IMR-90 (cell line): ENCODE measurements around the gene TIPIN.

Experiments used
- ELK1 ChIP-seq: fragments of 150-350 bp; IDR thresholded peaks from 2 replicates; pipeline ENCODE4 v1.6.1; 2016; ENCODE audit warnings: low read depth, mild to moderate bottlenecking, low read length, moderate library complexity, borderline replicate concordance
- MXI1 ChIP-seq: IDR thresholded peaks from 2 replicates; pipeline ENCODE4 v1.6.1; 2012; ENCODE audit warnings: low read depth, mild to moderate bottlenecking, low read length, moderate library complexity, borderline replicate concordance
- POLR2A ChIP-seq: IDR thresholded peaks from 2 replicates; pipeline ENCODE4 v1.6.1; 2012; ENCODE audit warnings: mild to moderate bottlenecking, low read depth, low read length
- USF2 ChIP-seq: fragments of 150-350 bp; IDR thresholded peaks from 2 replicates; pipeline ENCODE4 v1.6.1; 2017; ENCODE audit warnings: mild to moderate bottlenecking, antibody characterized with exemption, low read length, low read depth
- TF ChIP-seq, protein P1 (sequence below): conservative IDR thresholded peaks from 2 replicates; pipeline ENCODE4 v1.5.1; 2012; ENCODE audit warnings: mild to moderate bottlenecking, low read depth, low read length, improper control_type of control experiment

DNA sequence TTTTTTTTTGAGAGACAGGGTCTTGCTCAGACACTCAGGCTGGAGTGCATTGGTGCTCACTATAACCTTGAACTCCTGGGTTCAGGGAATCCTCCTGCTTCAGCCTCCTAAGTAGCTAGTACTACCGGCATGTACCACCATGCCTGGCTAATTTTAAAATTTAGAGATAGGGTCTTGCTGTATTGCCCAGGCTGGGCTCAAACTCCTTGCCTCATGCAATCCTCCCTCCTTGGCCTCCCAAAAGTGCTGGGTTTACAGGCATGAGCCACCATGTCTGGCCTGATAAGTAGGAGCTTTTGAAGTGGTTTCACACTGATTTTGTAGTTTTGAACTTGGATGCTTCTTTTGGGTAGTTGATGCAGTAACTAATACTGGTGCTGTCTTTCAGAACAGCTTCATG lies 38.0 kb upstream of the TIPIN start:
- TF ChIP-seq, protein P1, sequence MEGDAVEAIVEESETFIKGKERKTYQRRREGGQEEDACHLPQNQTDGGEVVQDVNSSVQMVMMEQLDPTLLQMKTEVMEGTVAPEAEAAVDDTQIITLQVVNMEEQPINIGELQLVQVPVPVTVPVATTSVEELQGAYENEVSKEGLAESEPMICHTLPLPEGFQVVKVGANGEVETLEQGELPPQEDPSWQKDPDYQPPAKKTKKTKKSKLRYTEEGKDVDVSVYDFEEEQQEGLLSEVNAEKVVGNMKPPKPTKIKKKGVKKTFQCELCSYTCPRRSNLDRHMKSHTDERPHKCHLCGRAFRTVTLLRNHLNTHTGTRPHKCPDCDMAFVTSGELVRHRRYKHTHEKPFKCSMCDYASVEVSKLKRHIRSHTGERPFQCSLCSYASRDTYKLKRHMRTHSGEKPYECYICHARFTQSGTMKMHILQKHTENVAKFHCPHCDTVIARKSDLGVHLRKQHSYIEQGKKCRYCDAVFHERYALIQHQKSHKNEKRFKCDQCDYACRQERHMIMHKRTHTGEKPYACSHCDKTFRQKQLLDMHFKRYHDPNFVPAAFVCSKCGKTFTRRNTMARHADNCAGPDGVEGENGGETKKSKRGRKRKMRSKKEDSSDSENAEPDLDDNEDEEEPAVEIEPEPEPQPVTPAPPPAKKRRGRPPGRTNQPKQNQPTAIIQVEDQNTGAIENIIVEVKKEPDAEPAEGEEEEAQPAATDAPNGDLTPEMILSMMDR, result no peak
- TF ChIP-seq POLR2A, result no peak
- TF ChIP-seq USF2, result no peak
- no peak for TF ChIP-seq ELK1
- TF ChIP-seq MXI1, result no peak
